Body of pancreas (tissue), 4 donors: ENCODE measurements around the gene CDC42EP4. TPM values are rescaled to one million over a fixed set of nuclear protein-coding genes. Genes with fewer than 3 reads are reported as not detected.

Source experiments
- ATAC-seq: fragments of 150-250 bp; one replicate; pipeline ENCODE4 v1.9.1; 2016
- DNase-seq, 4 donors: peaks; one replicate each; pipeline ENCODE4 v3.0.0-alpha.2; 2019
- H3K27ac ChIP-seq, 4 donors: fragments of 200-600 bp; sonication (generic); 1 replicate in 3 of 4; 2 replicates in 1 of 4; pipeline versions ENCODE4 v1.5.1 to v1.6.1; 2016 to 2019; ENCODE audit warnings: mild to moderate bottlenecking in 1 of 4, mixed read lengths in 1 of 4, moderate library complexity in 1 of 4
- H3K27me3 ChIP-seq, 2 donors: fragments of 200-600 bp; sonication (generic); one replicate each; pipeline ENCODE4 v1.6.0; 2016; ENCODE audit warnings: mild to moderate bottlenecking in 1 of 2
- H3K36me3 ChIP-seq, 2 donors: fragments of 200-600 bp; sonication (generic); replicated peaks in 1 of 2; 2 replicates each; pipeline ENCODE4 v1.5.1; 2016; ENCODE audit warnings: low read depth in 2 of 2; ENCODE audit not compliant: insufficient read depth in 1 of 2
- H3K4me1 ChIP-seq: fragments of 200-600 bp; sonication (generic); one replicate; pipeline ENCODE4 v1.6.0; 2016
- H3K4me3 ChIP-seq, 2 donors: fragments of 200-600 bp; sonication (generic); 1 replicate in 1 of 2; 2 replicates in 1 of 2; pipeline ENCODE4 v1.5.1; 2016 to 2019
- H3K9me3 ChIP-seq, 3 donors: fragments of 200-600 bp; sonication (generic); 1 replicate in 2 of 3; 2 replicates in 1 of 3; pipeline ENCODE4 v1.5.1; 2016
- CTCF ChIP-seq, 7 experiments: fragments of 450-650 bp in 4 of 7; fragments of 200-600 bp in 3 of 7; sonication (generic) in 3 of 7; IDR thresholded peaks; one replicate each; pipeline ENCODE4 v1.5.1; 2016 to 2019; ENCODE audit warnings: antibody characterized with exemption in 7 of 7
- POLR2A ChIP-seq, 3 donors: fragments of 450-650 bp; IDR thresholded peaks; one replicate each; pipeline ENCODE4 v1.6.1; 2016; ENCODE audit warnings: antibody characterized with exemption in 3 of 3, mild to moderate bottlenecking in 2 of 3
- WGBS, 2 donors: methylation state at CpG; one replicate each; pipeline ENCODE4 v1.1.5; 2017; 5-methylcytosine and 5-hydroxymethylcytosine counted together
- intact Hi-C: fragments of 100-400 bp; cut with DNase I; formaldehyde crosslinking; loops from one replicate; pipeline ENCODE4 v1.15.1; 2023
- total RNA-seq, 2 donors: library from RNA; depleted of rRNA; stranded (reverse); fragments of >200 nt; gene quantifications; one replicate each; pipeline ENCODE4 v1.1.0, GENCODE V29; 2016

Gene CDC42EP4
- total RNA-seq, 2 donors from 2014 or later: 47.0 to 60.6 TPM

GRCh38 chr17:73274490-73274889 lies 37.3 kb downstream of the CDC42EP4 start:
- DNase-seq: no peak
- ATAC-seq: no peak
- Histone ChIP-seq H3K27ac (no peak overlapping the region), H3K9me3 (no peaks in the 10 kb centered on the region), H3K4me3 (no peak overlapping the region), H3K4me1 (peaks cover 26% of the 10 kb centered on the region), H3K36me3 (no peaks in the 10 kb centered on the region), H3K27me3 (no peaks in the 10 kb centered on the region)
- TF ChIP-seq CTCF (IDR thresholded peaks at IDR 0.05) (no peak), POLR2A (IDR thresholded peaks at IDR 0.05) (no peak)
- WGBS, 2 donors: 94 to 96% methylated on average over 3 to 4 of the region's 4 CpGs
- intact Hi-C loops: no loop called here

GRCh38 chr17:73272906-73273218 lies 38.9 kb downstream of the CDC42EP4 start:
- ATAC-seq: no peak
- 35 to 75% methylated on average over 8 of the region's 8 CpGs for WGBS, 2 donors
- intact Hi-C loops: no loop called here

GRCh38 chr17:73271072-73271471 lies 40.7 kb downstream of the CDC42EP4 start:
- Histone ChIP-seq H3K36me3 (no peaks in the 10 kb centered on the region), H3K27me3 (no peaks in the 10 kb centered on the region), H3K27ac (no peak overlapping the region), H3K4me3 (no peak overlapping the region), H3K4me1 (peaks cover 35% of the 10 kb centered on the region), H3K9me3 (no peaks in the 10 kb centered on the region)
- WGBS, 2 donors: 88% methylated on average over 9 of the region's 9 CpGs
- intact Hi-C loops: no loop called here
- DNase-seq: no peak
- ATAC-seq: no peak
- TF ChIP-seq CTCF (IDR thresholded peaks at IDR 0.05): no peak
- no peak for TF ChIP-seq POLR2A (IDR thresholded peaks at IDR 0.05)

More at GRCh38 chr17:73272906-73273218, 38.9 kb downstream of the CDC42EP4 start:
- no peaks in the 10 kb centered on the region for H3K36me3 ChIP-seq
- H3K4me3 ChIP-seq: no peak overlapping the region
- peak overlapping the region in 2 of 4 donors; percentile 19 to 44 for H3K27ac ChIP-seq
- H3K27me3 ChIP-seq: no peaks in the 10 kb centered on the region
- TF ChIP-seq POLR2A (IDR thresholded peaks at IDR 0.05) (no peak), CTCF (IDR thresholded peaks at IDR 0.05) (no peak)
- H3K4me1 ChIP-seq: peaks cover 26% of the 10 kb centered on the region
- DNase-seq: no peak
- no peaks in the 10 kb centered on the region for H3K9me3 ChIP-seq

GRCh38 chr17:73269791-73270190 lies 42.0 kb downstream of the CDC42EP4 start:
- Histone ChIP-seq H3K4me1 (peaks cover 35% of the 10 kb centered on the region), H3K27me3 (no peaks in the 10 kb centered on the region), H3K4me3 (no peak overlapping the region), H3K36me3 (no peaks in the 10 kb centered on the region), H3K9me3 (no peaks in the 10 kb centered on the region), H3K27ac (no peak overlapping the region)
- ATAC-seq (no peak), DNase-seq (no peak)
- no peak for TF ChIP-seq CTCF (IDR thresholded peaks at IDR 0.05)
- TF ChIP-seq POLR2A (IDR thresholded peaks at IDR 0.05): no peak
- intact Hi-C loops: no loop called here
- WGBS, 2 donors: 93 to 100% methylated on average over 1 of the region's 1 CpG

DNA sequence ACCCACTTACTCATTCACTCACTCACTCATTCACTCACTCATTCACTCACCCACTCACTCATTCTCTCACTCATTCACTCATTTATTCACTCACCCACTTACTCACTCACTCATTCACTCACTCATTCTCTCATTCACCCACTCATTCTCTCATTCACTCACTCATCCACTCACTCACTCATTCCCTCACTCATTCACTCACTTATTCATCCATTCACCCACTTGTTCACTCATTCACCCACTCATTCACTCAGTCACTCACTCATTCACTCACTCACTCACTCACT lies 42.5 kb downstream of the CDC42EP4 start:
- intact Hi-C loops: no loop called here
- Histone ChIP-seq H3K9me3 (no peaks in the 10 kb centered on the region), H3K4me3 (no peak overlapping the region), H3K27ac (peak overlapping the region; percentile 68 to 87 (median 76)), H3K4me1 (peaks cover 36% of the 10 kb centered on the region), H3K36me3 (no peaks in the 10 kb centered on the region), H3K27me3 (no peaks in the 10 kb centered on the region)
- DNase-seq (no peak), ATAC-seq (no peak)
- TF ChIP-seq CTCF (IDR thresholded peaks at IDR 0.05) (no peak), POLR2A (IDR thresholded peaks at IDR 0.05) (no peak)
